Measurements from ENCODE around the gene MYO18B.

MYO18B gene

GRCh38 chr22:25742918-25743708 is 1.1 kb downstream of the MYO18B start:
- TF ChIP-seq YY1 (IDR thresholded peaks at IDR 0.05; ENCODE audit: insufficient read depth, insufficient read length) (no peak), ZNF274 (IDR thresholded peaks at IDR 0.05; ENCODE audit: low read depth, low read length) (no peak), SUZ12 (IDR thresholded peaks at IDR 0.05; ENCODE audit: extremely low read depth, insufficient read depth, insufficient read length) (no peak)
- DNase-seq (ENCODE audit: low read depth, low spot score), result no peak
- Histone ChIP-seq H3K4me1 (ENCODE audit: insufficient read depth, insufficient read length) (peaks cover 2% of the 10 kb centered on the region), H3K9ac (ENCODE audit: insufficient read length, low read depth) (no peak overlapping the region), H3K27me3 (ENCODE audit: insufficient read depth, insufficient read length) (no peaks in the 10 kb centered on the region), H3K4me3 (ENCODE audit: insufficient read length, low read depth) (no peak overlapping the region), H3K36me3 (ENCODE audit: insufficient read depth, insufficient read length, low read length) (no peaks in the 10 kb centered on the region), H3K9me3 (ENCODE audit: insufficient read depth, low read length) (no peaks in the 10 kb centered on the region)

- Histone ChIP-seq H3K9me3 (ENCODE audit: insufficient read depth, low read length) (no peaks in the 10 kb centered on the region), H3K36me3 (ENCODE audit: insufficient read depth, insufficient read length, low read length) (no peaks in the 10 kb centered on the region), H3K4me3 (ENCODE audit: insufficient read length, low read depth) (no peak overlapping the region), H3K9ac (ENCODE audit: insufficient read length, low read depth) (no peak overlapping the region), H3K27me3 (ENCODE audit: insufficient read depth, insufficient read length) (no peaks in the 10 kb centered on the region), H3K4me1 (ENCODE audit: insufficient read depth, insufficient read length) (peaks cover 2% of the 10 kb centered on the region)
- no peak for DNase-seq (ENCODE audit: low read depth, low spot score)
- TF ChIP-seq SUZ12 (IDR thresholded peaks at IDR 0.05; ENCODE audit: extremely low read depth, insufficient read depth, insufficient read length), result no peak
- TF ChIP-seq ZNF274 (IDR thresholded peaks at IDR 0.05; ENCODE audit: low read depth, low read length), result no peak
- TF ChIP-seq YY1 (IDR thresholded peaks at IDR 0.05; ENCODE audit: insufficient read depth, insufficient read length), result no peak
Measured at GRCh38 chr22:25744694-25745093, 2.7 kb downstream of the MYO18B start.

- Histone ChIP-seq H3K36me3 (ENCODE audit: insufficient read depth, insufficient read length, low read length) (no peaks in the 10 kb centered on the region), H3K27me3 (ENCODE audit: insufficient read depth, insufficient read length) (no peaks in the 10 kb centered on the region), H3K4me3 (ENCODE audit: insufficient read length, low read depth) (no peak overlapping the region), H3K9ac (ENCODE audit: insufficient read length, low read depth) (no peak overlapping the region), H3K9me3 (ENCODE audit: insufficient read depth, low read length) (no peaks in the 10 kb centered on the region), H3K4me1 (ENCODE audit: insufficient read depth, insufficient read length) (peaks cover 2% of the 10 kb centered on the region)
- no peak for DNase-seq (ENCODE audit: low read depth, low spot score)
- TF ChIP-seq SUZ12 (IDR thresholded peaks at IDR 0.05; ENCODE audit: extremely low read depth, insufficient read depth, insufficient read length) (no peak), ZNF274 (IDR thresholded peaks at IDR 0.05; ENCODE audit: low read depth, low read length) (no peak), YY1 (IDR thresholded peaks at IDR 0.05; ENCODE audit: insufficient read depth, insufficient read length) (no peak)
Measured at GRCh38 chr22:25745341-25746011, 3.5 kb downstream of the MYO18B start.

GRCh38 chr22:25746012-25746373 is 4.0 kb downstream of the MYO18B start:
- no peak for TF ChIP-seq SUZ12 (IDR thresholded peaks at IDR 0.05; ENCODE audit: extremely low read depth, insufficient read depth, insufficient read length)
- no peak for TF ChIP-seq YY1 (IDR thresholded peaks at IDR 0.05; ENCODE audit: insufficient read depth, insufficient read length)
- TF ChIP-seq ZNF274 (IDR thresholded peaks at IDR 0.05; ENCODE audit: low read depth, low read length), result no peak
- Histone ChIP-seq H3K36me3 (ENCODE audit: insufficient read depth, insufficient read length, low read length) (no peaks in the 10 kb centered on the region), H3K9me3 (ENCODE audit: insufficient read depth, low read length) (no peaks in the 10 kb centered on the region), H3K27me3 (ENCODE audit: insufficient read depth, insufficient read length) (no peaks in the 10 kb centered on the region), H3K4me1 (ENCODE audit: insufficient read depth, insufficient read length) (peaks cover 2% of the 10 kb centered on the region), H3K9ac (ENCODE audit: insufficient read length, low read depth) (no peak overlapping the region), H3K4me3 (ENCODE audit: insufficient read length, low read depth) (no peak overlapping the region)
- DNase-seq (ENCODE audit: low read depth, low spot score), result no peak

- no peaks in the 10 kb centered on the region for H3K4me1 ChIP-seq (ENCODE audit: insufficient read depth, insufficient read length)
- H3K4me3 ChIP-seq (ENCODE audit: insufficient read length, low read depth), result no peak overlapping the region
- no peak overlapping the region for H3K9ac ChIP-seq (ENCODE audit: insufficient read length, low read depth)
- no peaks in the 10 kb centered on the region for H3K36me3 ChIP-seq (ENCODE audit: insufficient read depth, insufficient read length, low read length)
- no peaks in the 10 kb centered on the region for H3K27me3 ChIP-seq (ENCODE audit: insufficient read depth, insufficient read length)
- H3K9me3 ChIP-seq (ENCODE audit: insufficient read depth, low read length), result no peaks in the 10 kb centered on the region
- DNase-seq (ENCODE audit: low read depth, low spot score), result no peak
- TF ChIP-seq YY1 (IDR thresholded peaks at IDR 0.05; ENCODE audit: insufficient read depth, insufficient read length), result no peak
- no peak for TF ChIP-seq ZNF274 (IDR thresholded peaks at IDR 0.05; ENCODE audit: low read depth, low read length)
- TF ChIP-seq SUZ12 (IDR thresholded peaks at IDR 0.05; ENCODE audit: extremely low read depth, insufficient read depth, insufficient read length), result no peak
Measured at GRCh38 chr22:25747245-25747944, 5.4 kb downstream of the MYO18B start.

GRCh38 chr22:25748140-25748539 is 6.2 kb downstream of the MYO18B start:
- no peak for DNase-seq (ENCODE audit: low read depth, low spot score)
- no peaks in the 10 kb centered on the region for H3K4me1 ChIP-seq (ENCODE audit: insufficient read depth, insufficient read length)
- TF ChIP-seq ZNF274 (IDR thresholded peaks at IDR 0.05; ENCODE audit: low read depth, low read length) (no peak), SUZ12 (IDR thresholded peaks at IDR 0.05; ENCODE audit: extremely low read depth, insufficient read depth, insufficient read length) (no peak), YY1 (IDR thresholded peaks at IDR 0.05; ENCODE audit: insufficient read depth, insufficient read length) (no peak)
- H3K4me3 ChIP-seq (ENCODE audit: insufficient read length, low read depth), result no peak overlapping the region
- H3K9ac ChIP-seq (ENCODE audit: insufficient read length, low read depth), result no peak overlapping the region
- no peaks in the 10 kb centered on the region for H3K27me3 ChIP-seq (ENCODE audit: insufficient read depth, insufficient read length)
- H3K9me3 ChIP-seq (ENCODE audit: insufficient read depth, low read length), result no peaks in the 10 kb centered on the region
- no peaks in the 10 kb centered on the region for H3K36me3 ChIP-seq (ENCODE audit: insufficient read depth, insufficient read length, low read length)

- H3K4me3 ChIP-seq (ENCODE audit: insufficient read length, low read depth), result no peak overlapping the region
- TF ChIP-seq SUZ12 (IDR thresholded peaks at IDR 0.05; ENCODE audit: extremely low read depth, insufficient read depth, insufficient read length), result no peak
- TF ChIP-seq ZNF274 (IDR thresholded peaks at IDR 0.05; ENCODE audit: low read depth, low read length), result no peak
- no peak for TF ChIP-seq YY1 (IDR thresholded peaks at IDR 0.05; ENCODE audit: insufficient read depth, insufficient read length)
- no peaks in the 10 kb centered on the region for H3K27me3 ChIP-seq (ENCODE audit: insufficient read depth, insufficient read length)
- no peaks in the 10 kb centered on the region for H3K9me3 ChIP-seq (ENCODE audit: insufficient read depth, low read length)
- no peaks in the 10 kb centered on the region for H3K4me1 ChIP-seq (ENCODE audit: insufficient read depth, insufficient read length)
- no peak overlapping the region for H3K9ac ChIP-seq (ENCODE audit: insufficient read length, low read depth)
- no peak for DNase-seq (ENCODE audit: low read depth, low spot score)
- no peaks in the 10 kb centered on the region for H3K36me3 ChIP-seq (ENCODE audit: insufficient read depth, insufficient read length, low read length)
Measured at GRCh38 chr22:25748704-25749103, 6.7 kb downstream of the MYO18B start.
